ENCODE data around the gene ZCWPW1.
A peak's percentile ranks its signal among the peaks of the same experiment; 100 is the strongest.
"Not testable (repeated sequence)": the region's sequence is repeated elsewhere in the genome, so short reads cannot be mapped to it uniquely, and the experiment has no call there.

ZCWPW1 gene

GRCh38 chr7:100380196-100380595 lies 48.3 kb downstream of the ZCWPW1 start:
- Histone ChIP-seq H3K27ac (no peak overlapping the region), H3K4me3 (no peak overlapping the region), H3K9me3 (ENCODE audit: low read depth, low read length) (no peaks in the 10 kb centered on the region), H3K9ac (ENCODE audit: insufficient read length) (no peak overlapping the region), H3K36me3 (ENCODE audit: insufficient read depth, low read length) (no peaks in the 10 kb centered on the region)
- no peak for DNase-seq (ENCODE audit: low read depth, low spot score)
- TF ChIP-seq EZH2 (IDR thresholded peaks at IDR 0.05) (no peak), POLR2AphosphoS5 (IDR thresholded peaks at IDR 0.05; ENCODE audit: borderline replicate concordance, low read depth, low read length) (no peak), FOXP2 (optimal IDR thresholded peaks at IDR 0.05; ENCODE audit: control extremely low read depth, extremely low read length, insufficient read depth) (no peak)

- H3K4me3 ChIP-seq, result no peak overlapping the region
- H3K36me3 ChIP-seq (ENCODE audit: insufficient read depth, low read length), result no peaks in the 10 kb centered on the region
- no peaks in the 10 kb centered on the region for H3K9me3 ChIP-seq (ENCODE audit: low read depth, low read length)
- no peak overlapping the region for H3K27ac ChIP-seq
- no peak for TF ChIP-seq POLR2AphosphoS5 (IDR thresholded peaks at IDR 0.05; ENCODE audit: borderline replicate concordance, low read depth, low read length)
- no peak for TF ChIP-seq FOXP2 (optimal IDR thresholded peaks at IDR 0.05; ENCODE audit: control extremely low read depth, extremely low read length, insufficient read depth)
- TF ChIP-seq EZH2 (IDR thresholded peaks at IDR 0.05), result no peak
- no peak for DNase-seq (ENCODE audit: low read depth, low spot score)
- H3K9ac ChIP-seq (ENCODE audit: insufficient read length), result no peak overlapping the region
Measured at GRCh38 chr7:100378114-100378755, 50.3 kb downstream of the ZCWPW1 start.

- no peaks in the 10 kb centered on the region for H3K36me3 ChIP-seq (ENCODE audit: insufficient read depth, low read length)
- H3K9me3 ChIP-seq (ENCODE audit: low read depth, low read length), result no peaks in the 10 kb centered on the region
- H3K9ac ChIP-seq (ENCODE audit: insufficient read length), result no peak overlapping the region
- TF ChIP-seq POLR2AphosphoS5 (IDR thresholded peaks at IDR 0.05; ENCODE audit: borderline replicate concordance, low read depth, low read length), result no peak
- no peak for TF ChIP-seq FOXP2 (optimal IDR thresholded peaks at IDR 0.05; ENCODE audit: control extremely low read depth, extremely low read length, insufficient read depth)
- TF ChIP-seq EZH2 (IDR thresholded peaks at IDR 0.05), result no peak
- DNase-seq (ENCODE audit: low read depth, low spot score), result no peak
- no peak overlapping the region for H3K27ac ChIP-seq
- no peak overlapping the region for H3K4me3 ChIP-seq
Measured at GRCh38 chr7:100376066-100376465, 52.4 kb downstream of the ZCWPW1 start.

GRCh38 chr7:100374601-100375000 lies 53.9 kb downstream of the ZCWPW1 start:
- Histone ChIP-seq H3K4me3 (no peak overlapping the region), H3K36me3 (ENCODE audit: insufficient read depth, low read length) (no peaks in the 10 kb centered on the region), H3K27ac (no peak overlapping the region), H3K9ac (ENCODE audit: insufficient read length) (no peak overlapping the region), H3K9me3 (ENCODE audit: low read depth, low read length) (no peaks in the 10 kb centered on the region)
- no peak for DNase-seq (ENCODE audit: low read depth, low spot score)
- no peak for TF ChIP-seq POLR2AphosphoS5 (IDR thresholded peaks at IDR 0.05; ENCODE audit: borderline replicate concordance, low read depth, low read length)
- no peak for TF ChIP-seq EZH2 (IDR thresholded peaks at IDR 0.05)
- TF ChIP-seq FOXP2 (optimal IDR thresholded peaks at IDR 0.05; ENCODE audit: control extremely low read depth, extremely low read length, insufficient read depth), result no peak

GRCh38 chr7:100373870-100374598 lies 54.5 kb downstream of the ZCWPW1 start:
- DNase-seq (ENCODE audit: low read depth, low spot score); H3K9me3 ChIP-seq (ENCODE audit: low read depth, low read length); H3K9ac ChIP-seq (ENCODE audit: insufficient read length); H3K36me3 ChIP-seq (ENCODE audit: insufficient read depth, low read length); H3K4me3 ChIP-seq; H3K27ac ChIP-seq: not testable (repeated sequence)

GRCh38 chr7:100373261-100373831 lies 55.2 kb downstream of the ZCWPW1 start, which contains the start of gene PILRA:
PILRA (plus strand) TSS chr7:100373487; CDS start chr7:100373657, 170 bp downstream.
- no peak within 1 kb of the TSS for H3K4me3 ChIP-seq
- no peaks in the 10 kb centered on the region for H3K36me3 ChIP-seq (ENCODE audit: insufficient read depth, low read length)
- DNase-seq (ENCODE audit: low read depth, low spot score), result no peak
- H3K9ac ChIP-seq (ENCODE audit: insufficient read length), result no peak within 1 kb of the TSS
- peak within 1 kb of the TSS; percentile 3; the same call in 1 of the 2 replicates for H3K27ac ChIP-seq
- TF ChIP-seq POLR2AphosphoS5 (IDR thresholded peaks at IDR 0.05; ENCODE audit: borderline replicate concordance, low read depth, low read length) (no peak), FOXP2 (optimal IDR thresholded peaks at IDR 0.05; ENCODE audit: control extremely low read depth, extremely low read length, insufficient read depth) (no peak), EZH2 (IDR thresholded peaks at IDR 0.05) (no peak)
- H3K9me3 ChIP-seq (ENCODE audit: low read depth, low read length), result no peaks in the 10 kb centered on the region

- Histone ChIP-seq H3K27ac (peak overlapping the region; percentile 3; the same call in 1 of the 2 replicates), H3K9ac (ENCODE audit: insufficient read length) (no peak overlapping the region), H3K36me3 (ENCODE audit: insufficient read depth, low read length) (no peaks in the 10 kb centered on the region), H3K4me3 (no peak overlapping the region), H3K9me3 (ENCODE audit: low read depth, low read length) (no peaks in the 10 kb centered on the region)
- DNase-seq (ENCODE audit: low read depth, low spot score), result no peak
- TF ChIP-seq FOXP2 (optimal IDR thresholded peaks at IDR 0.05; ENCODE audit: control extremely low read depth, extremely low read length, insufficient read depth), result no peak
- no peak for TF ChIP-seq POLR2AphosphoS5 (IDR thresholded peaks at IDR 0.05; ENCODE audit: borderline replicate concordance, low read depth, low read length)
- TF ChIP-seq EZH2 (IDR thresholded peaks at IDR 0.05), result no peak
Measured at GRCh38 chr7:100372694-100373093, 55.8 kb downstream of the ZCWPW1 start.

- Histone ChIP-seq H3K27ac (peak overlapping the region; percentile 3; the same call in 1 of the 2 replicates), H3K9ac (ENCODE audit: insufficient read length) (no peak overlapping the region), H3K4me3 (no peak overlapping the region), H3K9me3 (ENCODE audit: low read depth, low read length) (no peaks in the 10 kb centered on the region), H3K36me3 (ENCODE audit: insufficient read depth, low read length) (no peaks in the 10 kb centered on the region)
- TF ChIP-seq POLR2AphosphoS5 (IDR thresholded peaks at IDR 0.05; ENCODE audit: borderline replicate concordance, low read depth, low read length), result no peak
- DNase-seq (ENCODE audit: low read depth, low spot score), result no peak
Measured at GRCh38 chr7:100372256-100372655, 56.2 kb downstream of the ZCWPW1 start.

Data from SK-N-MC (cell line).